Peyer's patch (tissue), 4 donors: ENCODE data around the gene L2HGDH. TPM values are rescaled to one million over a fixed set of nuclear protein-coding genes. Genes with fewer than 3 reads are reported as not detected.

Source experiments
- DNase-seq, 3 donors: peaks; one replicate each; pipeline ENCODE4 v3.0.0-alpha.2; 2017 to 2019
- H3K27ac ChIP-seq, 4 donors: fragments of 200-600 bp; sonication (generic); one replicate each; pipeline ENCODE4 v1.5.1; 2016 to 2019
- H3K27me3 ChIP-seq, 2 donors: fragments of 200-600 bp; sonication (generic); one replicate each; pipeline ENCODE4 v1.5.1; 2019
- H3K36me3 ChIP-seq, 3 donors: fragments of 200-600 bp; sonication (generic); one replicate each; pipeline ENCODE4 v1.5.1; 2016 to 2019
- H3K4me1 ChIP-seq, 4 donors: fragments of 200-600 bp; sonication (generic); one replicate each; pipeline ENCODE4 v1.5.1; 2016 to 2019
- H3K4me3 ChIP-seq, 4 donors: fragments of 200-600 bp; sonication (generic); 1 replicate in 3 of 4; 2 replicates in 1 of 4; pipeline ENCODE4 v1.5.1; 2016 to 2019; ENCODE audit warnings: mild to moderate bottlenecking in 1 of 4
- H3K9me3 ChIP-seq, 4 donors: fragments of 200-600 bp; sonication (generic); one replicate each; pipeline ENCODE4 v1.5.1; 2016 to 2019; ENCODE audit warnings: mild to moderate bottlenecking in 1 of 4
- POLR2A ChIP-seq, 2 donors: fragments of 450-650 bp; IDR thresholded peaks; one replicate each; pipeline ENCODE4 v1.5.1; 2017; ENCODE audit warnings: antibody characterized with exemption in 2 of 2, mild to moderate bottlenecking in 2 of 2, moderate library complexity in 2 of 2
- total RNA-seq, 4 donors: library from RNA; depleted of rRNA; stranded (reverse); fragments of >200 nt; gene quantifications; one replicate each; pipeline ENCODE4 v1.1.0, GENCODE V29; 2016
- TF ChIP-seq, protein P1 (sequence below), 6 experiments: fragments of 450-650 bp in 4 of 6; fragments of 200-600 bp in 2 of 6; sonication (generic) in 1 of 6; IDR thresholded peaks; one replicate each; pipeline ENCODE4 v1.5.1; 2017 to 2019; ENCODE audit warnings: antibody characterized with exemption in 6 of 6, mild to moderate bottlenecking in 3 of 6, moderate library complexity in 1 of 6

Gene L2HGDH
- total RNA-seq, 4 donors from 2014 or later: 4.6 to 29.7 (median 8.8) TPM

DNA sequence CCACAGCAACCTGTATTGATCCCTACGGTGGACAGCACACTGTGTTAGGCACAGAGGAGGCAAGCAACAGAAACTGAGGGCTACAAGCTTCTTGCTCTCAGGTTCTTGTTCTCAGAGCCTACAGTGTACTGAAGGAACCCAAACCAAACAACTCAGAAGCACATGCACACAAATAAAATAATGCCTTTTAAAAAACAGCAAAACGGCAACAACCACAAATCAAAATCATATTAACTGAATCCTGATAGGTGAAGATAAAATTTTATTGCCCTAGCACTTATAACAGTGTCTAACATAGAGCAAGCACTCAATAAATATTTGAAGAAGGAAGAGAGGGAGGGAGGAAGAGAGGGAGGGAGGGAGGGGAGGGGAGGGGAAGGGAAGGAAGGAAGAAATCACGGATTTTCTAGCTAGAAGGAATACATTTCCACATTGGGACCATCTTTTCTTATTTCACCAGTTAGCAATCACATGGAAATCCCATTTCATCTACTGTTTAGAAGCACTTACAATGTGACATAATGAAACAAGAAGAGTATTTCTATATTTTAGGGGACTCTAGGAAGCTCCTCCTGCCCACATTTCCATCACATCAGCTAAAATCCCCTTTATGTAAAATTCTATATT, 27.3 kb upstream of the L2HGDH start:
- H3K36me3 ChIP-seq: no peaks in the 10 kb centered on the region
- H3K4me3 ChIP-seq: no peak overlapping the region
- no peak overlapping the region for H3K27ac ChIP-seq
- no peak for DNase-seq
- no peaks in the 10 kb centered on the region for H3K27me3 ChIP-seq
- TF ChIP-seq POLR2A (IDR thresholded peaks at IDR 0.05): no peak
- TF ChIP-seq, protein P1, sequence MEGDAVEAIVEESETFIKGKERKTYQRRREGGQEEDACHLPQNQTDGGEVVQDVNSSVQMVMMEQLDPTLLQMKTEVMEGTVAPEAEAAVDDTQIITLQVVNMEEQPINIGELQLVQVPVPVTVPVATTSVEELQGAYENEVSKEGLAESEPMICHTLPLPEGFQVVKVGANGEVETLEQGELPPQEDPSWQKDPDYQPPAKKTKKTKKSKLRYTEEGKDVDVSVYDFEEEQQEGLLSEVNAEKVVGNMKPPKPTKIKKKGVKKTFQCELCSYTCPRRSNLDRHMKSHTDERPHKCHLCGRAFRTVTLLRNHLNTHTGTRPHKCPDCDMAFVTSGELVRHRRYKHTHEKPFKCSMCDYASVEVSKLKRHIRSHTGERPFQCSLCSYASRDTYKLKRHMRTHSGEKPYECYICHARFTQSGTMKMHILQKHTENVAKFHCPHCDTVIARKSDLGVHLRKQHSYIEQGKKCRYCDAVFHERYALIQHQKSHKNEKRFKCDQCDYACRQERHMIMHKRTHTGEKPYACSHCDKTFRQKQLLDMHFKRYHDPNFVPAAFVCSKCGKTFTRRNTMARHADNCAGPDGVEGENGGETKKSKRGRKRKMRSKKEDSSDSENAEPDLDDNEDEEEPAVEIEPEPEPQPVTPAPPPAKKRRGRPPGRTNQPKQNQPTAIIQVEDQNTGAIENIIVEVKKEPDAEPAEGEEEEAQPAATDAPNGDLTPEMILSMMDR (IDR thresholded peaks at IDR 0.05): no peak
- H3K9me3 ChIP-seq: no peaks in the 10 kb centered on the region
- peaks cover 0 to 22% (median 3%) of the 10 kb centered on the region in 4 donors for H3K4me1 ChIP-seq

DNA sequence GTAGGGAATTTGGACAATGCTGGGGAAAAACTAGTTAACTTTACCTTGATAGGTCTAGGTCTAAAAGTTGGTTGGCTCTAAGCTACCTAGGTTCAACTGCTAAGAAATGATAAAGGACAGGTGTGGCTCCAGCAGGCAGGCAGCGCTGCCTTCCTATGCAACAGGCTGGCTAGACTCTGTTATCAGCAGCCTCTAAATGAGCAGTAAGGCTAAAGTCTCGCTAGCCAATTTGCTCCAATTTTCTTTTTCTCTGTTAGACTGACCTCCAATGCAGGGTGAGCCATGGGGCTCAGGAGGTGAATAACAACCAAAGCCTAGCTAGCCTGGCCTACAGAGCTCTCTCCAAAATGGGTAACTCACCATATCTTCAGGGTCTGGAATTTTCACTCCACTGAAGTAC, 26.6 kb upstream of the L2HGDH start:
- Histone ChIP-seq H3K27me3 (no peaks in the 10 kb centered on the region), H3K9me3 (no peaks in the 10 kb centered on the region), H3K36me3 (peaks cover 0 to under 1% (median 0%) of the 10 kb centered on the region in 3 donors), H3K27ac (no peak overlapping the region), H3K4me3 (no peak overlapping the region), H3K4me1 (peaks cover 0 to 22% (median 3%) of the 10 kb centered on the region in 4 donors)
- TF ChIP-seq, protein P1 (IDR thresholded peaks at IDR 0.05): peak in 2 of 6 experiments; percentile 31 to 32
- TF ChIP-seq POLR2A (IDR thresholded peaks at IDR 0.05): no peak
- no peak for DNase-seq

DNA sequence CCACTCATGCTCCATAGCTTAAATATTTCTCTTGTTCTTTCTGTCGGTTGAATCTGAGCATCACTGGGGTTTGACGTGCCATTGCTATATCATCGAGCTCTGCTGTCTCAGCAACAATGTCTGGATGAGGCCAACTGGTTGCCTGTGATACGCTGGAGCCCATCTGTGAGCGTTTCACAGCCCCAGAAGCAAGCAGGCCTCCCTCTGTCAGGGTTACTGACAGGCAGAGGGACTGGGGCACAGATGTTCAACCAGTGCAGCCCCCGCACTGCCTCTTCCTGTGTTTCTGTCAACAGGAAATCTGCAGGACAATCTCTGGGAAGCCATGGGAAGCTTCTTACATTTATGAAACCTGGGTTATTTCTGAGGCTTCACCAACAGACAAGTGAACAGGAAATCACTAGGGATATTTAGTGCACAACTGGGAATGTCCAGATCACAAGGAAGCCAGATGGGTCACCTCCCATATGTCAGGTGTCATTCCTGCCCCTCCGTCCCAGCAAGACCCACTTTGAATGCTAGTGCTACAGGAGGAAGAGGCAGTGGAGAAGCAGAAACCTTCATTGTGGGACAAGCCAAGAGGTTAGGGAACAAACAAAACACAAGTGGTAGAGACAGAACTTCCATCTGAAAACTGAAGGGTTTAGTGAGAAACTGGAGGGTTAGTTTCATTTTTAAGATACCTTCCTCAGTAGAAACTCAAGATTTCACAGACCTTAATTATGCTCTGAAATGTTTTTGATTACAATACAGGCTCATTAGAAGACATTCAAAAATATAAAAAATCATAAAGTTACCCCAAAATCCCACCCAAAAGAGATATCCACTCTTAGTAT, 24.2 kb upstream of the L2HGDH start:
- H3K27ac ChIP-seq: peak overlapping the region; percentile 46 to 62 (median 54)
- TF ChIP-seq POLR2A (IDR thresholded peaks at IDR 0.05): no peak
- TF ChIP-seq, protein P1 (IDR thresholded peaks at IDR 0.05): no peak
- H3K27me3 ChIP-seq: no peaks in the 10 kb centered on the region
- no peaks in the 10 kb centered on the region for H3K9me3 ChIP-seq
- peaks cover 0 to 10% (median 3%) of the 10 kb centered on the region in 4 donors for H3K4me1 ChIP-seq
- peaks cover 0 to 17% (median 0%) of the 10 kb centered on the region in 3 donors for H3K36me3 ChIP-seq
- no peak overlapping the region for H3K4me3 ChIP-seq
- no peak for DNase-seq

DNA sequence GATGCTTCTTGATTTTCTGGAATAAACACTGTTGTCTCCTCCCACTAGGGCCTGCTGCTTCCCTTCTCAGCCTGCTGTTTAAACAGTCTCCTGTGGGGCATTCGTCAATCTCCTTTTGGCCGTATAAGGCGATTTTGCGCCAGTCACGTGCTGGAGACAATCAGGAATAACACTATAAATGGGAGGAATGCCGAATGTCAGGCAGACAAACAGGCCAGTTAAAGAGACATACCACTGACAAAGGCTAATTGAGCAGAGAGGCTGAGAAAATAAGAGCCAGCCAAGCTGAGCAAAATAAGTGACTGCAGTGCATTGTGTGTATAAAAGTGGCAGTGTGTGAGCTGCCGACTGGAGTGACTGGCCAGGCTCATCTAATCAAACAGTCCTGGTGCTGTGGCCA, 23.4 kb upstream of the L2HGDH start:
- H3K27me3 ChIP-seq: no peaks in the 10 kb centered on the region
- H3K36me3 ChIP-seq: peaks cover 0 to 18% (median 0%) of the 10 kb centered on the region in 3 donors
- DNase-seq: peak in 1 of 3 donors; percentile 61
- H3K27ac ChIP-seq: peak overlapping the region; percentile 46 to 62 (median 54)
- H3K9me3 ChIP-seq: no peaks in the 10 kb centered on the region
- TF ChIP-seq, protein P1 (IDR thresholded peaks at IDR 0.05): peak in 1 of 6 experiments; percentile 22
- no peak for TF ChIP-seq POLR2A (IDR thresholded peaks at IDR 0.05)
- H3K4me1 ChIP-seq: peaks cover 0 to 10% (median 3%) of the 10 kb centered on the region in 4 donors
- no peak overlapping the region for H3K4me3 ChIP-seq

DNA sequence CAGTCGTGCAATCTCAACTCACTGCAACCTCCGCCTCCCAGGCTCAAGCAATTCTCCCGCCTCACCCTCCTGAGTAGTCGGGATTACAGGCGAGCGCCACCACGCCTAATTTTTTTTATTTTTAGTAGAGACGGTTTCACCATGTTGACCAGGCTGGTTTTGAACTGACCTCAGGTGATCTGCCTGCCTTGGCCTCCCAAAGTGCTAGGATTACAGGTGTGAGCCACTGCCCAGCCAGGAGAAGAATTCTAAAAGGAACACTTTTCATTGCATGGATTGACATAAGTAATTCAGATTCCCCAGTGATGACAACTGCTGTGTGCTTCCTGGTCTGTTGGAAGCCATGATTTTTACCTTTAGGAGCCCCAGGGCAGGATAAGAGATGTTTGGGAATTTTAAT, 22.2 kb upstream of the L2HGDH start:
- DNase-seq: no peak
- Histone ChIP-seq H3K27me3 (no peaks in the 10 kb centered on the region), H3K4me3 (no peak overlapping the region), H3K9me3 (no peaks in the 10 kb centered on the region), H3K36me3 (peaks cover 0 to 23% (median 0%) of the 10 kb centered on the region in 3 donors), H3K4me1 (peaks cover 0 to 10% (median 3%) of the 10 kb centered on the region in 4 donors), H3K27ac (no peak overlapping the region)
- TF ChIP-seq, protein P1 (IDR thresholded peaks at IDR 0.05): no peak
- no peak for TF ChIP-seq POLR2A (IDR thresholded peaks at IDR 0.05)
